ENCODE results near the gene SOCS7. TPM values are rescaled to one million over a fixed set of nuclear protein-coding genes. Genes with fewer than 3 reads are reported as not detected.

The SOCS7 gene
- total and polyA plus RNA-seq, 2 experiments from 2014 or later: 5.0 to 29.2 TPM

DNA sequence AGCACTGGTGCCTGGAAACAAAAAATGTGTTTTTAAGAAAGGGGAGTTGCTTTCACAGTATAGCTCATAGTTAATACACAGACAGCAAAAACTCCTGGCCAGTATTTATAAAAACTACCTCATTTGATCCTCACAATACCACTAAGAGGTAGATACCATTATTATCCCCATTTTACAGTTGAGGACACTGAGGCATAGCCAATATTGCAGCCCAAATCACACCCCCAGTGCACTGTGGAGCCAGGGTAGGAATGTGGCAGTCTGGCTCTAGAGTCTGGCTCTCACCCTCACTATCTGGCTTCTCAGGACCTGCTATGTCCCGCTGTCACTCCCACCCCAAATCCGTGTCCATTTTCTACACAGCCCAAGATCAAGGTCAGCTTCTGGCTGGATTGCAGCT, 79.2 kb downstream of the SOCS7 start:
- H3K36me3 Mint-ChIP-seq (ENCODE audit: low read depth): peaks cover 8% of the 10 kb centered on the region; the same call in 1 of the 3 replicates
- peaks cover 65% of the 10 kb centered on the region for H3K4me1 Mint-ChIP-seq
- no peaks in the 10 kb centered on the region for H3K36me3 ChIP-seq (ENCODE audit: insufficient read depth)
- H3K4me3 ChIP-seq: no peak overlapping the region
- no peaks in the 10 kb centered on the region for H3K9me3 Mint-ChIP-seq
- H3K4me1 ChIP-seq (ENCODE audit: insufficient read depth): peaks cover 48% of the 10 kb centered on the region
- peaks cover 14% of the 10 kb centered on the region; the same call in 1 of the 2 replicates for H3F3A ChIP-seq (replicated peaks; ENCODE audit: low read depth)
- no peak overlapping the region for H3K27ac Mint-ChIP-seq
- H2AFZ ChIP-seq: no peak overlapping the region
- H3K9me2 ChIP-seq (ENCODE audit: insufficient read depth): no peaks in the 10 kb centered on the region
- no peak for TF ChIP-seq CREB1 (CRISPR knock-in tag; IDR thresholded peaks at IDR 0.05; ENCODE audit: low read depth)
- no peak for TF ChIP-seq POLR2AphosphoS5 (IDR thresholded peaks at IDR 0.05; ENCODE audit: low read depth)
- no peak for TF ChIP-seq EZH2phosphoT487 (IDR thresholded peaks at IDR 0.05; ENCODE audit: unreplicated experiment)
- TF ChIP-seq, protein P1, sequence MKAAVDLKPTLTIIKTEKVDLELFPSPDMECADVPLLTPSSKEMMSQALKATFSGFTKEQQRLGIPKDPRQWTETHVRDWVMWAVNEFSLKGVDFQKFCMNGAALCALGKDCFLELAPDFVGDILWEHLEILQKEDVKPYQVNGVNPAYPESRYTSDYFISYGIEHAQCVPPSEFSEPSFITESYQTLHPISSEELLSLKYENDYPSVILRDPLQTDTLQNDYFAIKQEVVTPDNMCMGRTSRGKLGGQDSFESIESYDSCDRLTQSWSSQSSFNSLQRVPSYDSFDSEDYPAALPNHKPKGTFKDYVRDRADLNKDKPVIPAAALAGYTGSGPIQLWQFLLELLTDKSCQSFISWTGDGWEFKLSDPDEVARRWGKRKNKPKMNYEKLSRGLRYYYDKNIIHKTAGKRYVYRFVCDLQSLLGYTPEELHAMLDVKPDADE (IDR thresholded peaks at IDR 0.05): no peak
- no peak for TF ChIP-seq EZH2 (IDR thresholded peaks at IDR 0.05; ENCODE audit: low read depth, unreplicated experiment)
- peaks cover 15% of the 10 kb centered on the region for H4K20me1 ChIP-seq (replicated peaks; ENCODE audit: insufficient read depth)
- H3K27ac ChIP-seq (ENCODE audit: low read depth): no peak overlapping the region
- no peak overlapping the region; the same call in 2 of the 3 replicates for H3K4me3 Mint-ChIP-seq
- DNase-seq (ENCODE audit: low spot score) (no peak), ATAC-seq (no peak)
- peaks cover 15% of the 10 kb centered on the region for H3K27me3 Mint-ChIP-seq (ENCODE audit: insufficient read depth, low read depth, poor library complexity)
- H3K27me3 ChIP-seq (ENCODE audit: insufficient read depth): no peaks in the 10 kb centered on the region
- no peak overlapping the region for H3K4me2 ChIP-seq
- H3K79me2 ChIP-seq (replicated peaks; ENCODE audit: insufficient read depth): peaks cover 91% of the 10 kb centered on the region

DNA sequence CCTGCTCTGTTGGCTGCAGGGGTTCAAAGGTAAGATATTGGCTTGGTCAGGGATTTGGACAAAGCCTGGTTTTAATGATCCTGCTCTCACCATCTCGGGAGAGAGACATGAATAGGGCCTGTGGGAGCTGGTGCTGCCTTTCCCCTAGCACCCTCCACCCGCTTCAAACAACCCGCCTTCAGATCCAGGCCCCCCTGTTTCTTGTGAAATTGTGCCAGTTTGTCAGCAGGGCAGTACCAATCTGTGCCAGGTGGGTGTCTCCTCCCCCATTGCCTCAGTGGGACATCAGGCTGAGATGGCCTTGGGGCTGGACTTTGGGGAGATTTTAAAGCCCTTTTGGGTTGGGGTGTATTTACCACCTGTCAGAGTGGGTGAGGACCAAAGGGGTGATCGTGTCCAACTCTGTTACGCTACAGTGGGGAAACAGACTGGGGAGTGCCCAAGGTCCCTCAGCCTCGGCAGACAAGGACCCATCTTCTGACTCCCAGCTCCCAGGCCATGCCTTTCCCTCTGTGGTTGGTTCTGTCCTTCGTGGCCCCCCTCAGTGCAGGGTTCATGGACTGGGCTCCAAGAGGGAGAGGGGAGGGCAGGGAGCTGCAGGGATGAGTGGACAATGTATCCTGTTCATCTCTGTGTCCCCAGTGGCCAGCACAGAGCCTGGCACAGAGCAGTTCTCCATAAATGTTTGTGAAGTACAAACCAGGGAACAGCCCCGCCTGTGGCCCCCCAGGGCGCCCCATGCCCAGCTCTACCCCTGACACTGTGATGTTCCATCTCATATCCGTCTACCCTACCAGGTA, 79.9 kb downstream of the SOCS7 start:
- Histone ChIP-seq H4K20me1 (replicated peaks; ENCODE audit: insufficient read depth) (peaks cover 15% of the 10 kb centered on the region), H2AFZ (no peak overlapping the region), H3K4me3 (no peak overlapping the region), H3K9me2 (ENCODE audit: insufficient read depth) (no peaks in the 10 kb centered on the region), H3K36me3 (ENCODE audit: insufficient read depth) (no peaks in the 10 kb centered on the region), H3K27ac (ENCODE audit: low read depth) (no peak overlapping the region), H3K4me1 (ENCODE audit: insufficient read depth) (peaks cover 45% of the 10 kb centered on the region), H3F3A (replicated peaks; ENCODE audit: low read depth) (peaks cover 13% of the 10 kb centered on the region; the same call in 1 of the 2 replicates), H3K4me2 (no peak overlapping the region), H3K79me2 (replicated peaks; ENCODE audit: insufficient read depth) (peaks cover 91% of the 10 kb centered on the region), H3K27me3 (ENCODE audit: insufficient read depth) (no peaks in the 10 kb centered on the region)
- peaks cover 12% of the 10 kb centered on the region for H3K27me3 Mint-ChIP-seq (ENCODE audit: insufficient read depth, low read depth, poor library complexity)
- peaks cover 8% of the 10 kb centered on the region; the same call in 1 of the 3 replicates for H3K36me3 Mint-ChIP-seq (ENCODE audit: low read depth)
- no peak overlapping the region; the same call in 2 of the 3 replicates for H3K4me3 Mint-ChIP-seq
- no peak overlapping the region for H3K27ac Mint-ChIP-seq
- no peaks in the 10 kb centered on the region for H3K9me3 Mint-ChIP-seq
- peaks cover 64% of the 10 kb centered on the region for H3K4me1 Mint-ChIP-seq
- ATAC-seq (no peak), DNase-seq (ENCODE audit: low spot score) (no peak)
- TF ChIP-seq POLR2AphosphoS5 (IDR thresholded peaks at IDR 0.05; ENCODE audit: low read depth) (no peak), ZNF114 (CRISPR knock-in tag; IDR thresholded peaks at IDR 0.05) (no peak), CREB1 (CRISPR knock-in tag; IDR thresholded peaks at IDR 0.05; ENCODE audit: low read depth) (no peak), EZH2phosphoT487 (IDR thresholded peaks at IDR 0.05; ENCODE audit: unreplicated experiment) (no peak), ZNF331 (CRISPR knock-in tag; IDR thresholded peaks at IDR 0.05; ENCODE audit: low read depth) (no peak), JUNB (IDR thresholded peaks at IDR 0.05; ENCODE audit: unreplicated experiment) (no peak), STAT1 (IDR thresholded peaks at IDR 0.05; ENCODE audit: unreplicated experiment) (no peak)
- TF ChIP-seq, protein P1 (IDR thresholded peaks at IDR 0.05): no peak
- TF ChIP-seq, protein P2, sequence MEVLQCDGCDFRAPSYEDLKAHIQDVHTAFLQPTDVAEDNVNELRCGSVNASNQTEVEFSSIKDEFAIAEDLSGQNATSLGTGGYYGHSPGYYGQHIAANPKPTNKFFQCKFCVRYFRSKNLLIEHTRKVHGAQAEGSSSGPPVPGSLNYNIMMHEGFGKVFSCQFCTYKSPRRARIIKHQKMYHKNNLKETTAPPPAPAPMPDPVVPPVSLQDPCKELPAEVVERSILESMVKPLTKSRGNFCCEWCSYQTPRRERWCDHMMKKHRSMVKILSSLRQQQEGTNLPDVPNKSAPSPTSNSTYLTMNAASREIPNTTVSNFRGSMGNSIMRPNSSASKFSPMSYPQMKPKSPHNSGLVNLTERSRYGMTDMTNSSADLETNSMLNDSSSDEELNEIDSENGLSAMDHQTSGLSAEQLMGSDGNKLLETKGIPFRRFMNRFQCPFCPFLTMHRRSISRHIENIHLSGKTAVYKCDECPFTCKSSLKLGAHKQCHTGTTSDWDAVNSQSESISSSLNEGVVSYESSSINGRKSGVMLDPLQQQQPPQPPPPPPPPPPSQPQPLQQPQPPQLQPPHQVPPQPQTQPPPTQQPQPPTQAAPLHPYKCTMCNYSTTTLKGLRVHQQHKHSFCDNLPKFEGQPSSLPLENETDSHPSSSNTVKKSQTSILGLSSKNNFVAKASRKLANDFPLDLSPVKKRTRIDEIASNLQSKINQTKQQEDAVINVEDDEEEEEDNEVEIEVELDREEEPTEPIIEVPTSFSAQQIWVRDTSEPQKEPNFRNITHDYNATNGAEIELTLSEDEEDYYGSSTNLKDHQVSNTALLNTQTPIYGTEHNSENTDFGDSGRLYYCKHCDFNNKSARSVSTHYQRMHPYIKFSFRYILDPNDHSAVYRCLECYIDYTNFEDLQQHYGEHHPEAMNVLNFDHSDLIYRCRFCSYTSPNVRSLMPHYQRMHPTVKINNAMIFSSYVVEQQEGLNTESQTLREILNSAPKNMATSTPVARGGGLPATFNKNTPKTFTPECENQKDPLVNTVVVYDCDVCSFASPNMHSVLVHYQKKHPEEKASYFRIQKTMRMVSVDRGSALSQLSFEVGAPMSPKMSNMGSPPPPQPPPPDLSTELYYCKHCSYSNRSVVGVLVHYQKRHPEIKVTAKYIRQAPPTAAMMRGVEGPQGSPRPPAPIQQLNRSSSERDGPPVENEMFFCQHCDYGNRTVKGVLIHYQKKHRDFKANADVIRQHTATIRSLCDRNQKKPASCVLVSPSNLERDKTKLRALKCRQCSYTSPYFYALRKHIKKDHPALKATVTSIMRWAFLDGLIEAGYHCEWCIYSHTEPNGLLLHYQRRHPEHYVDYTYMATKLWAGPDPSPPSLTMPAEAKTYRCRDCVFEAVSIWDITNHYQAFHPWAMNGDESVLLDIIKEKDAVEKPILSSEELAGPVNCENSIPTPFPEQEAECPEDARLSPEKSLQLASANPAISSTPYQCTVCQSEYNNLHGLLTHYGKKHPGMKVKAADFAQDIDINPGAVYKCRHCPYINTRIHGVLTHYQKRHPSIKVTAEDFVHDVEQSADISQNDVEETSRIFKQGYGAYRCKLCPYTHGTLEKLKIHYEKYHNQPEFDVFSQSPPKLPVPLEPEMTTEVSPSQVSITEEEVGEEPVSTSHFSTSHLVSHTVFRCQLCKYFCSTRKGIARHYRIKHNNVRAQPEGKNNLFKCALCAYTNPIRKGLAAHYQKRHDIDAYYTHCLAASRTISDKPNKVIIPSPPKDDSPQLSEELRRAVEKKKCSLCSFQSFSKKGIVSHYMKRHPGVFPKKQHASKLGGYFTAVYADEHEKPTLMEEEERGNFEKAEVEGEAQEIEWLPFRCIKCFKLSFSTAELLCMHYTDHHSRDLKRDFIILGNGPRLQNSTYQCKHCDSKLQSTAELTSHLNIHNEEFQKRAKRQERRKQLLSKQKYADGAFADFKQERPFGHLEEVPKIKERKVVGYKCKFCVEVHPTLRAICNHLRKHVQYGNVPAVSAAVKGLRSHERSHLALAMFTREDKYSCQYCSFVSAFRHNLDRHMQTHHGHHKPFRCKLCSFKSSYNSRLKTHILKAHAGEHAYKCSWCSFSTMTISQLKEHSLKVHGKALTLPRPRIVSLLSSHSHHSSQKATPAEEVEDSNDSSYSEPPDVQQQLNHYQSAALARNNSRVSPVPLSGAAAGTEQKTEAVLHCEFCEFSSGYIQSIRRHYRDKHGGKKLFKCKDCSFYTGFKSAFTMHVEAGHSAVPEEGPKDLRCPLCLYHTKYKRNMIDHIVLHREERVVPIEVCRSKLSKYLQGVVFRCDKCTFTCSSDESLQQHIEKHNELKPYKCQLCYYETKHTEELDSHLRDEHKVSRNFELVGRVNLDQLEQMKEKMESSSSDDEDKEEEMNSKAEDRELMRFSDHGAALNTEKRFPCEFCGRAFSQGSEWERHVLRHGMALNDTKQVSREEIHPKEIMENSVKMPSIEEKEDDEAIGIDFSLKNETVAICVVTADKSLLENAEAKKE (CRISPR knock-in tag; IDR thresholded peaks at IDR 0.05): no peak
